ENCODE data around the gene TTPAL.

DNA sequence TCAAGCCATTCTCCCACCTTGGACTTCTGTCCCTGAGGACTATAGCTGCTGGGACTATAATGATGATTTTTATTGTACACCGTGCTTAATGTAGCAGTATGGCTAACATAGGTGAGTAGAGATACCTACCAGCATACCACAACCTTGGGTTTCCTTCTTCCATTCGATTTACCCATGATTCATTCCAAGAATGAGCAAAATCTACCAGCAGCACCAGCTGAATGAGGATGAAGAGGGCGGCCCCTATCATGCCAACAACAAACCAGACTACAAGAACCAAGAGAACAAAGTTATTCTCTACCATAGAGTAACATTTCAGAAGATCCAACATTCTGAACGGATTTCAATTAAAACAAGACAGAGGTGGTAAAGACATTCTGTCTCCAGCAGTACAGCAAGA is 34.1 kb downstream of the TTPAL start:
- TF ChIP-seq POLR2A (IDR thresholded peaks at IDR 0.05), result no peak
- TF ChIP-seq POLR2AphosphoS5 (IDR thresholded peaks at IDR 0.05; ENCODE audit: insufficient read depth in 1 of 2, low read depth in 1 of 2), result no peak
